Endodermal cell (in vitro differentiated cells): ENCODE data around the gene SEC24D. TPM values are rescaled to one million over a fixed set of nuclear protein-coding genes. Genes with fewer than 3 reads are reported as not detected.
"Not testable (repeated sequence)": the region's sequence is repeated elsewhere in the genome, so short reads cannot be mapped to it uniquely, and the experiment has no call there.

Experiments used
- DNase-seq: peaks from one replicate; pipeline ENCODE4 v3.0.0-alpha.2; 2017
- H3K27ac ChIP-seq: 2 replicates; pipeline ENCODE4 v1.5.1; 2013; ENCODE audit warnings: mild to moderate bottlenecking, low read depth, low read length, moderate library complexity
- H3K27me3 ChIP-seq: 2 replicates; pipeline ENCODE4 v1.6.1; 2013; ENCODE audit warnings: mild to moderate bottlenecking, low read length, moderate library complexity; ENCODE audit not compliant: insufficient read depth, control insufficient read depth, poor library complexity, severe bottlenecking
- H3K36me3 ChIP-seq: 2 replicates; pipeline ENCODE4 v1.7.0; 2013; ENCODE audit warnings: mild to moderate bottlenecking, low read length, moderate library complexity; ENCODE audit not compliant: control insufficient read depth, insufficient read depth
- H3K4me1 ChIP-seq: one replicate; pipeline ENCODE4 v1.7.0; 2013; ENCODE audit warnings: low read length; ENCODE audit not compliant: control insufficient read depth, insufficient read depth
- H3K4me3 ChIP-seq: 2 replicates; pipeline ENCODE4 v1.5.1; 2013; ENCODE audit warnings: mild to moderate bottlenecking, low read length, moderate library complexity
- H3K9ac ChIP-seq: 2 replicates; pipeline ENCODE4 v1.6.1; 2013; ENCODE audit warnings: mild to moderate bottlenecking, low read length, moderate library complexity; ENCODE audit not compliant: poor library complexity, severe bottlenecking; ENCODE audit errors: extremely low read depth
- H3K9me3 ChIP-seq: 2 replicates; pipeline ENCODE4 v1.6.1; 2013; ENCODE audit warnings: mild to moderate bottlenecking, low read length, moderate library complexity; ENCODE audit not compliant: control insufficient read depth
- H3K27ac Mint-ChIP-seq: 2 replicates; pipeline ENCODE4 v1.8.0; 2020; ENCODE audit warnings: mixed read lengths
- H3K27me3 Mint-ChIP-seq: 2 replicates; pipeline ENCODE4 v1.8.0; 2021; ENCODE audit warnings: mild to moderate bottlenecking, mixed read lengths; ENCODE audit not compliant: insufficient read depth
- H3K36me3 Mint-ChIP-seq: 2 replicates; pipeline ENCODE4 v1.8.0; 2020; ENCODE audit warnings: low read depth, mixed read lengths
- H3K4me1 Mint-ChIP-seq: 2 replicates; pipeline ENCODE4 v1.8.0; 2020; ENCODE audit warnings: mixed read lengths
- H3K4me3 Mint-ChIP-seq: 2 replicates; pipeline ENCODE4 v1.8.0; 2020; ENCODE audit warnings: mild to moderate bottlenecking, moderate library complexity, mixed read lengths
- H3K9me3 Mint-ChIP-seq: 2 replicates; pipeline ENCODE4 v1.8.0; 2020; ENCODE audit warnings: mild to moderate bottlenecking, mixed read lengths
- CTCF ChIP-seq: fragments of 200-600 bp; sonication (generic); conservative IDR thresholded peaks from 2 replicates; pipeline ENCODE4 v1.5.0; 2021; ENCODE audit warnings: antibody characterized with exemption, mild to moderate bottlenecking
- WGBS, 2 experiments: methylation state at CpG; one replicate each; pipeline versions ENCODE4 v1.1.5 to v1.1.7; 2013; ENCODE audit warnings: missing lambda C conversion rate in 2 of 2, mixed read lengths in 1 of 2; ENCODE audit not compliant: insufficient coverage in 1 of 2, insufficient read length in 1 of 2; 5-methylcytosine and 5-hydroxymethylcytosine counted together
- total RNA-seq, 2 donors: library from RNA; stranded (reverse); fragmentation: NEBNext Ultra II Directional in 1 of 2; extraction: Animal tissue kit (Norgen Biotek cat#: 25700) in 1 of 2; gene quantifications; 2 replicates in 1 of 2; 3 replicates in 1 of 2; pipeline ENCODE4 v1.2.1, GENCODE V29; 2021

The SEC24D gene
- total RNA-seq, 2 donors from 2014 or later = 40.4 to 42.8 TPM

GRCh38 chr4:118783887-118784286, 52.0 kb downstream of the SEC24D start:
- Mint-ChIP-seq H3K4me3 (no peak overlapping the region), H3K36me3 (peaks cover 41% of the 10 kb centered on the region), H3K4me1 (no peaks in the 10 kb centered on the region), H3K27me3 (no peaks in the 10 kb centered on the region), H3K27ac (no peak overlapping the region), H3K9me3 (peaks cover 21% of the 10 kb centered on the region)
- no peak overlapping the region for H3K4me3 ChIP-seq
- H3K9ac ChIP-seq = no peak overlapping the region
- no peaks in the 10 kb centered on the region for H3K27me3 ChIP-seq
- no peak overlapping the region for H3K27ac ChIP-seq
- peaks cover 12% of the 10 kb centered on the region for H3K9me3 ChIP-seq
- H3K4me1 ChIP-seq = no peaks in the 10 kb centered on the region
- no peak for DNase-seq
- no peak for TF ChIP-seq CTCF
- 93 to 100% methylated on average over 1 to 5 of the region's 5 CpGs for WGBS, 2 experiments
- peaks cover 50% of the 10 kb centered on the region for H3K36me3 ChIP-seq

GRCh38 chr4:118782886-118783285, 53.0 kb downstream of the SEC24D start:
- not testable (repeated sequence) for H3K4me1 Mint-ChIP-seq, H3K4me1 ChIP-seq, H3K27ac ChIP-seq, DNase-seq, H3K4me3 ChIP-seq, H3K4me3 Mint-ChIP-seq, H3K27me3 Mint-ChIP-seq, H3K9ac ChIP-seq, H3K27ac Mint-ChIP-seq, H3K27me3 ChIP-seq
- H3K9me3 Mint-ChIP-seq = peaks cover 21% of the 10 kb centered on the region
- peaks cover 37% of the 10 kb centered on the region for H3K36me3 Mint-ChIP-seq
- Histone ChIP-seq H3K36me3 (peaks cover 40% of the 10 kb centered on the region), H3K9me3 (peaks cover 12% of the 10 kb centered on the region)
- 93 to 98% methylated on average over 5 to 13 of the region's 13 CpGs for WGBS, 2 experiments

- H3K9ac ChIP-seq, H3K4me3 ChIP-seq, H3K4me1 ChIP-seq, H3K36me3 ChIP-seq, H3K4me1 Mint-ChIP-seq, H3K27ac ChIP-seq, H3K27me3 Mint-ChIP-seq, H3K27me3 ChIP-seq, DNase-seq, H3K4me3 Mint-ChIP-seq, H3K27ac Mint-ChIP-seq, H3K9me3 ChIP-seq: not testable (repeated sequence)
- Mint-ChIP-seq H3K36me3 (peaks cover 21% of the 10 kb centered on the region), H3K9me3 (peaks cover 15% of the 10 kb centered on the region)
- WGBS, 2 experiments = 100% methylated on average over 2 of the region's 2 CpGs; no CpG with 5 or more reads in 1 of the 2 experiments
Observed at GRCh38 chr4:118777649-118778048, 58.3 kb downstream of the SEC24D start.

GRCh38 chr4:118776955-118777640, 58.8 kb downstream of the SEC24D start:
- H3K36me3 ChIP-seq, H3K4me3 Mint-ChIP-seq, H3K4me1 Mint-ChIP-seq, H3K4me3 ChIP-seq, H3K9ac ChIP-seq, DNase-seq, H3K27me3 Mint-ChIP-seq, H3K27me3 ChIP-seq, H3K27ac ChIP-seq, H3K27ac Mint-ChIP-seq, H3K9me3 ChIP-seq, H3K4me1 ChIP-seq: not testable (repeated sequence)
- Mint-ChIP-seq H3K9me3 (peaks cover 14% of the 10 kb centered on the region), H3K36me3 (peaks cover 15% of the 10 kb centered on the region)
- 96 to 100% methylated on average over 1 to 2 of the region's 2 CpGs for WGBS, 2 experiments
